ENCODE data around the gene DUSP22.

DUSP22 gene

GRCh38 chr6:336159-337114 is 44.1 kb downstream of the DUSP22 start:
- no peak for DNase-seq (ENCODE audit: extremely low read depth in 1 of 2, low read depth in 1 of 2)

DNA sequence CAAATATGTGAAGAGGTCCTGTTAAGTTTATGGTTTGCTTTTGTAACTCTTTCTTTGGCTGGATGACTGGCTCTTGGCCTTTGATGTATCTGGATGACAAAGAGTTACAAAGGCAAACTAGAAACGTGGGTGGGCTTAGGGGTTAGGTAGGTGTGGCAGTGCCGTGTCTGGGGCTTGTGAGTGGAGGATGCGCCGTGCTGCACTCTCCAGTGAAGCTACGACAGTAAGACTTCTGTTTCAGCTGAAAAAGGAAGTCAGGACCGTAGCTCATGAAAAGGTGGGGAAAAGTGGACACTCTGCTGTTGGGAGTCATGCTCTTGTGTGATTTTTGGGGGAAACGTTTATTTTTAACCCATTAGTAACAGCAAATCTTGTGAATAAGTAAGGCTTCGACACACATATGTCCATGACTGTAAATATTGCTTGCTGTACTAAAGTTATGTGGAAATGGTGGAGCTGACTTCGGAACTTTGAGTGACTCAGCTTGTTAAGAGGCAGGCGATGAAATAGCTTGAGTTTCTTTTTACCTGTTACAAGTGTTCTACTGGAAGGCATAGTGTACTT is 45.6 kb downstream of the DUSP22 start:
- peak in 1 of 2 donors; percentile 54 for DNase-seq (ENCODE audit: extremely low read depth in 1 of 2, low read depth in 1 of 2)

GRCh38 chr6:338815-339262 is 46.6 kb downstream of the DUSP22 start:
- no peak for DNase-seq (ENCODE audit: extremely low read depth in 1 of 2, low read depth in 1 of 2)

DNA sequence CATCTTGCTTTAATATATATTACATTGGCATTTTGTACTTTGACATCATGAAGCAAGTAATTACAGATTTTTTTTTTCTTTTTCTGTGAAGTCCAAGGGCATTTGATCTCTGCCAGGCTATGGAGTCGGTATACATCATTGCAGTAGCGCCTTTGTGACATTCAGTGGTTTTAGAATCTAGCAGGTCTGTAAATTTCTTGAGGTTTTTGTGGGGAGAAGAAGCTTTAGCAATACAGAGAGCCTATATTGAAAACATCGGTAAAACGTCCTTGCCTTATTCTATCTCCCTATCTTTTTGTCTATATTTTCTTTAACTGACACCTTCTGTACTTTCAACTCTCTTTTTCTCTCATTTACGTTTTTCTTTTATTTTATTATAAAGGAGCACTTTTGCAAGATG is 47.2 kb downstream of the DUSP22 start:
- no peak for DNase-seq (ENCODE audit: extremely low read depth in 1 of 2, low read depth in 1 of 2)

- no peak for DNase-seq (ENCODE audit: extremely low read depth in 1 of 2, low read depth in 1 of 2)
These were observed 48.1 kb downstream of the DUSP22 start for GRCh38 chr6:340186-340955.

GRCh38 chr6:340991-341827 is 48.9 kb downstream of the DUSP22 start:
- no peak for DNase-seq (ENCODE audit: extremely low read depth in 1 of 2, low read depth in 1 of 2)

DNA sequence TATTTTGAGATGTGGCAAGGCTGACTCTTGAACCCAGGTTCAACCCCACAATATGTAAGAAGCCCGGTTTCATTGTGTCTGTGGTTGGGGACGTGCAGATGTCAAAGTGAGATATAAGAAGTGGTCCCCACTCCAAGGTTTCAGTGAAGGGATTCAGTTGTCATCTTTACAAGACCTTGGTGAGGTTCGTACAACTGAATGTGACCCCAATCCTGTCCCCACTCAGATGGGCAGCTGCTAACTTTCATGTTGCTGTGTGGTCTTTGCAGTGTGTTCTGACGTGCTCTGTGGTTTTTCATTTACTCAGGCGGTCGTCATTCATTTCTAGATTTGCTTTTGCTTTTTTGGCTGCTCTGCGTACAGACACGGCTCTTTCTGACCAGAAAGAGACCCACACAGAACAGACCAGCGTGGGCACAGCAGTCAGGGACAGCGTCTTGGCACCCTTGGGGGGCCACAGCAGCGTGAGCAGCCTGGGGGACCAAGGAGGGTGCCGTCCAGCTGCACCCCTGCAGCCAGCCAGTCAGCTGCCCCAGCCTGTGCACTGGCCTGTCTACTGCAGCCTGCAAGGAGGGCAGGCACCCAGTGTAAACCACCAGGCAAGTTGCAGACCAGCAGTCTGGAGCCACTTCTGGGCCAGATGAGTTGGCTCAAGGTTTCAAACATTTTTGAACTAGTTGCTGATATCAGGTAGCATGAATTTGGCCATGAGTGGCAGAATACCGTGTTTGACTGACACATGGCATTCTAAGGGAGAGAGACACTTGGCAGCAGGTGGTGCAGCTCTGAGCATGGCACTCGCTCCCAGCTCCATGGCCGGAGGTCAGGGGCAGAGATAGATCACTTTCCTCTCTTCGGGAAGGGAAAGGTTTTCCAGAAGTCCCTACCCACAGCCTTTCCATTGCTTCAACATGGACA is 49.9 kb downstream of the DUSP22 start:
- no peak for DNase-seq (ENCODE audit: extremely low read depth in 1 of 2, low read depth in 1 of 2)

- DNase-seq (ENCODE audit: extremely low read depth in 1 of 2, low read depth in 1 of 2): no peak
These were observed 50.5 kb downstream of the DUSP22 start for GRCh38 chr6:342832-343179.

GRCh38 chr6:343226-343935 is 51.1 kb downstream of the DUSP22 start:
- DNase-seq (ENCODE audit: extremely low read depth in 1 of 2, low read depth in 1 of 2): no peak

GRCh38 chr6:343960-344815 is 51.9 kb downstream of the DUSP22 start:
- DNase-seq (ENCODE audit: extremely low read depth in 1 of 2, low read depth in 1 of 2): no peak

- no peak for DNase-seq (ENCODE audit: extremely low read depth in 1 of 2, low read depth in 1 of 2)
These were observed 52.6 kb downstream of the DUSP22 start for GRCh38 chr6:344816-345340.

- no peak for DNase-seq (ENCODE audit: extremely low read depth in 1 of 2, low read depth in 1 of 2)
These were observed 53.6 kb downstream of the DUSP22 start for GRCh38 chr6:345747-346385.

DNA sequence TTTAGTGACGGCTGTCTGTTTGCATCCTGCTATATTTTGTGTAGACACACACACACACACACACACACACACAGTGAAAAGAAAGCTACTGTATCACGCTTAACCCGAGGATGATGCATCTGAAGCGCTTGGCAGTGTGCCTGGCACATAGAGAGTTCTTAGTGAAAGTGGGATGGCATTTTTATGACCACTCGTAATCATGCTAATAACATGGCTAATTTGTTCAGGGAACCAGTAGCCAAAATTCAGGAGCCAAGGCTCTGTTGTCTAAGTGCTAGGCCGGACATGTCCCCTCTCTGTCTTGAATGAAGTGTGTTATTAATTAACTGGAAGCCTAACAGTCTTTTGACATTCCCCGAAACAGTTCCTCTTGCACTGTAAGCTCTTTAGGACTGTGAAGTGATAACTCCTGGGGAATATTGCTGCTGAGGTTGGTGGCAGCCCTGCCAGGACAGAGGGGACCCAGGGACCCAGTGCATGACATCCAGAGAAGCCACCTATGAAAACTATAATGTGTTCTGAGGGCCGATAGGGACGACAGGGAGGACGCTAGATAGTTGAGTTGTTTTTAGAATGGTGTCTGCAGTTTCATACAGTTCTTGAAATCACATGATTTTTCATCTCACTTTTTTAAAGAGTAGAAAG is 54.2 kb downstream of the DUSP22 start:
- no peak for DNase-seq (ENCODE audit: extremely low read depth in 1 of 2, low read depth in 1 of 2)

- DNase-seq (ENCODE audit: extremely low read depth in 1 of 2, low read depth in 1 of 2): no peak
These were observed 54.9 kb downstream of the DUSP22 start for GRCh38 chr6:347232-347631.

GRCh38 chr6:347951-348859 is 55.9 kb downstream of the DUSP22 start:
- no peak for DNase-seq (ENCODE audit: extremely low read depth in 1 of 2, low read depth in 1 of 2)

GRCh38 chr6:348860-349396 is 56.6 kb downstream of the DUSP22 start:
- DNase-seq (ENCODE audit: extremely low read depth in 1 of 2, low read depth in 1 of 2): no peak
